Ecto neural progenitor cell (in vitro differentiated cells): ENCODE measurements around the gene TRIM33.
"Not testable (repeated sequence)": the region's sequence is repeated elsewhere in the genome, so short reads cannot be mapped to it uniquely, and the experiment has no call there.

Experiments used
- DNase-seq: peaks from one replicate; pipeline ENCODE4 v3.0.0-alpha.2; 2018; ENCODE audit warnings: low spot score

The TRIM33 gene

DNA sequence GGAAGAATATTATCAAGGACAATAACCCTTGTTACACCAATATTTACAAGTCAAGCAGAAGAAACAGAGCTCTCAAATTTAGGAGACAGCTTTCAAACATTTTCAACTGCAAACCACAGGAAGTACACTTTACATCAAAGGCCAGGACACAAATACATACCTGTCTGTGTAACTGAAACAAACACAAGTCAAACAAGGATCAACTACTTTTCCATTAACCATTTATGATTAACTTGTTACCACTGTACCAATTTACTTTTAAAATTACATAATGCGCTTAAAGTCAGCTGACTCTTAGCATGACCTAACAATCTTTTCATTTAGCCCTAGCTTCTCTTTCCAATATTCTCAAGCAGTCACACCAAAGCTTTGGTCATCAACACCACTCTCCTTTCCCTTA lies 43.5 kb downstream of the TRIM33 start:
- DNase-seq = no peak

DNA sequence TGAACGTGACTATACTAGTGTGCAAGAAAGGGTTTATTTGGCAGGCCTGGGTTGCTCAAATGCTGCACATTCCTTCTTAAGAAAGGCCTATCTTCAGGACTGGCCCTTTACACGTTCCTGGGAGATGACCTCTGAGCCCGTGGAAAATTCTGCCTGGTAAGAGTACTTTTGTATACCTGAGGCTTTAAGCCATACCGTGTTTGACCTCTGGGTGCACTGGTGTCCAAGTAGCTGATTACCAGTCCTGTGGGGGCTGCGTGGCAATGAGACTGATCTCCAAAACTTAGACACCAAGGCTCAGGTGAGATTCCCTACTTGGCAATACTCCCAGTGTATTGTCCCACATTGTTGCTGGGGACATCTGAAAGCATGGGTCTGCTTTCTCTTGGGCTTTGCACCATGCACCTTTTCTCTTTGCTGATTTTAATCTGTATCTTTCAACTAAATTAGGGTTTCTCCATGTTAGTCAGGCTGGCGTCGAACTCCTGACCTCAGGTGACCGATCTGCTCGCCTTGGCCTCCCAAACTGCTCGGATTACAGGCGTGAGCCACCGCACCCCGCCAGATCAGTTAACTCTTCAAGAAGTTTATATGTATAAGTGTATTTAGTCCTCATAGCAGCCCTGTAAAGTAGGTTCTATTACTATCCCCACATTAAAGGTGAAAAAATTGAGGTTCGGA lies 44.5 kb downstream of the TRIM33 start:
- DNase-seq = no peak

DNA sequence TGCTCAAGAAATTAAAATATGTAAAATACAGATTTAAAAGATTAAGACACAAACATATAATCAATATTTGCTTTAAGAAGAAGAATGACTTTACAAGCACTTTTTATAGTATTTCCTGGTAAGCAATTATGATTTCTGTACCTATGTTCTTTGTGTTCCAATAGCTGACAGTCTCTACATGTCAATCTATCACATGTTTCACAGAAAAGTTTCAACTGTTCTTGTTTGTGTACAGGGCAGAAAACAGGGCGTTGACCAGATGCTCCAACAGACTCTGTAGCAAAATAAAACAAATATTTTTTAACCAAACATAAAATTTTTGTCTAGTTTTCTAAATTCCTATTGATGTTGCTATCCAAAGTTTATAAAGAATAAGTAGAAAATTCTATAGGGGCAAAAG lies 48.0 kb downstream of the TRIM33 start:
- no peak for DNase-seq

DNA sequence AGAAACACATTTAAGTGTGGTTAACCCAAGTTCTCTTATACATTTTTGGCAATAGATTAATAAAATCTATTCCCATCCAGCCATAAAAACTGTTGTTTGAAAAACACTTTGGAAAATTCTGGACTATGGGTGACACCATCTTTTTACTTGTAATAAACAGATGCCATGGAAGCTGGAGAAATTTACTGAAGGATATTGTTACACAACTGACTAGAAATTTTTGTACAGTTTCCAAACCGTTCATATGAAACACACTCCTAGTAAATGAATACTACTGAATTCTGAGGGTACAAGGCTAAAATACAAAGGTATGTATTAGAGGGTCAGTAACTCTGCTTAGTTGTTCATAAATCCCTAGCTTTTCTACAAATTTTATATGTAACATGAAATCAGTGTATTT lies 48.7 kb downstream of the TRIM33 start:
- DNase-seq = no peak

DNA sequence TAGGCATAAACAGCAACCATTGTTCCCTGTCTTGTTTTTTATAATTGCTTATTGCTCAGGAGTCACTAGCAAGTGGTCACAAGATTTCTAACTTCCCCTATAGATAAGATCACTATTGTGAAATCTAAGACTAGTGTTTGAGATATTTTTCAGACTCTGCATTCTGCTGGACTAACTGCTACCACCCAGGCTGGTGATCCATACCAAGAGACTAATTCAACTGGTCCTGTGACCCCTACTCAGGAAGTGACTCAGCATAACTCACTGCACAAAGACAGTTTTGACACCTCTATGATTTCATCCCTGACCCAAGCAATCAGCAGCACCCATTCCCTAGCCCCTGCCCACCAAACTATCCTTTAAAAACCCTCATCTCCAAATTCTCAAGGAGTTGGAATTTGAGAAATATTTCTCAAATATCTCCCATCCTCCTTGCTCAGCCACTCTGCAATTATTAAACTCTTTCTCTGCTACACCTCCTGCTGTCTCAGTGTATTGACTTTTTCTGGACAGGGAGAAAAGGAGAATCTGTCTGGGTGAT lies 52.7 kb downstream of the TRIM33 start:
- DNase-seq = no peak

DNA sequence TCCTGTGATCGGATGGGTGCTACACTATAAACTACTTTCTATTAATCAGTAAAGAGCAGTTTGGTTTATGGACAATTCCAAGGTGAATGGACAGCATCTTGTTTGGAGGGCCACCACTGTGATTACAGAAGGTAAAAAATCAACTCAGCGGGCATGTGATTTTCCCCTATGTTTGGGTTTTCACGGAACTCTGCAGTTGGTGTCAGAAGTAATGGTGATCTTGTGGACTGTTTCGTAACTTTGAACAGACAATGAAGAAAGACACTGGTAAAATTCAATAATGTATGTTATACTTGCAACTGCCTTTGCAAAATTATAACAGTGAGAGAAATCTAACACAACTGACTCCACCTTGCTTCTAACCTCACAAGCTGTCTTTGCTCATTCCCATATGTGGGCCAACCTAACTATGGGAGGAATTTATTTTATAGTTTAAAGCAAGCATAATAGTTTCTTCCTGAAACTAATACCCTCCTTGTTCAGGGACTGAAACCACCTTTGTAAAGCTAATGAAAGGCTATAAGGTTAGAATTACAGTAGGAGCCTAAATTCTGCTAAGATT lies 53.2 kb downstream of the TRIM33 start:
- no peak for DNase-seq

DNA sequence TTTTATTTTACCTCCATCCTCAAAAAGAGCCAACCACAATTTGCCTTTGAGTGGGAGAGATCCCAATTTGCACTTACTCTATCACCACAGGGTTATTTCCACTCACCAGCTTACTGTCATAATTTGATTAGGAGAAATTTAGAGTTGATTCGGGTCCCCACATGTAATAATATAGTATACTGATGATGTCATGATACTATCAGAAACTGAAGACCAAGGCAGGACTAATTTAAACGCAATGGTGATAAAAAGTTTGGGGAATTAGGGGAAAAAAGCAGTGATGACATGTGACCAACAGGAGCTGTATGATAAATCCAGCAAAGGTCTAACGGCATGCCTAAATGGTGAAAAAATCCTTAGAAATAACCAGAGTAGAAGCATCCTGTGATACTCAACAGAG lies 54.4 kb downstream of the TRIM33 start:
- DNase-seq = no peak

DNA sequence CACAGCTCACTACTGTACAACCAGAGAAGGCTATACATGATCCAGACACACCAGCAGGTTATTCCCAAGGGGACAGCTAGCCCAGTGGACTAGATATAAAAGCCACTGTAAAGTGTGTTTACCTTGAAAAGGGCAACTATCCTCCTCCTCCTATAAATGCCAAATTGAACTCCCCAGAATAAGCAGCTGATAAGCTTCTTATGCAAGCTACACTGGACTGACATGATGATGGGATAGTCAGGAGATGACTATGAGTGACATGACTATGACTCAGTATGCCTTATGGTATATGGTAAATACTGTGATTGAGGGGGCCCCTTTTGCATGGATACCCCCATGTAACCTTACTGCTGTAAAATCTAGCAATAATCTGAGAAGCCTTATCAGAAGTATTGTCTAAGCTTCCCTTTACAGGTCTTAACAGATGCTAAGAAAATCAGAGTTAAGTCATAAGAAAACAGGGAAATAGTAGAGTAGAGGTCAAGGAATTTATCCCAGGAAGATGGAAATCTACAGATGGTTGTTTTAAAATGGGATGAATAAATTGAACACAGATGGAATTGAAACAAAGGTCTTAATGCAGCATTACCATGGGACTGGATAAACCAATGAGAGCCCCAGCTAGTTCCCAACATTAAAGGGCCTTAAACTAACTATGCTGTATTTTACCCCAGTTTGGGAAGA lies 55.8 kb downstream of the TRIM33 start:
- DNase-seq = no peak

DNA sequence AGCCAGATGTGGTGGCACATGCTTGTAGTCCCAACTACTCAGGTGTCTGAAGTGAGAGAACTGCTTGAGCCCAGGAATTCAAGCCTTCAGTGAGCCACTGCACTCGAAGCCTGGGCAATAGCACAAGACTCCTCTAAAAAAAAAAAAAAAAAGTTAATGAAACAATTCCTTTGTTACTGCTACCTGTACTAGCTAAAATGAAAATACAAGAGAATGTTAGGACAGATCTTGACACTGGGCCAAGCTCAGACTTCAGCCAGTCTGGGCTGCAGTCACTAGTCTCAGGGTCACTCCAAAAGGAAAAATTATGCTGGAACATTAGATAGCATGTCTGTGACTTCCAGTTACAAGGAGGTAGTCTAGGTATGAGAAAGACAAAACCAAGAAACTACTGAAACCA lies 56.5 kb downstream of the TRIM33 start:
- no peak for DNase-seq

DNA sequence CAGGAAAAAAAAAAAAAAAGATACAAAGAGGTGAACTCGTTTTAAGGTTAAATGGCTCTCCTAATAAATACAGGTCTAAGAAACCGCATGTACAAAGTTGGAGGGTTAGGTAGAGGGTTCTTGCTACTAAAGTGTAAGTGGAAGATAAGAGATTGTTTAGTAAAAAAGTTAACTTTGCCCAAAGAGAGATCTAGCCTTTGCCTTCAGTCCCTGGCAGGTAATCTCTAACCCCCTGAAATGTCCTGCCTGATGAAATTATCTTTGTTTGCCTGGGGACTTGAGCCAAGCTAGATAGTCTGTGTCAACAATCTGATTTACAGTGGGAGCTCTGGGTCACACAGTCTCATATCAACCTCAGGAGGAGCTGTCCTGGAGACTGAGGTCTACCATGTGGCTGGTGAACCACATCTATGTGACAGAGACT lies 57.6 kb downstream of the TRIM33 start:
- no peak for DNase-seq

DNA sequence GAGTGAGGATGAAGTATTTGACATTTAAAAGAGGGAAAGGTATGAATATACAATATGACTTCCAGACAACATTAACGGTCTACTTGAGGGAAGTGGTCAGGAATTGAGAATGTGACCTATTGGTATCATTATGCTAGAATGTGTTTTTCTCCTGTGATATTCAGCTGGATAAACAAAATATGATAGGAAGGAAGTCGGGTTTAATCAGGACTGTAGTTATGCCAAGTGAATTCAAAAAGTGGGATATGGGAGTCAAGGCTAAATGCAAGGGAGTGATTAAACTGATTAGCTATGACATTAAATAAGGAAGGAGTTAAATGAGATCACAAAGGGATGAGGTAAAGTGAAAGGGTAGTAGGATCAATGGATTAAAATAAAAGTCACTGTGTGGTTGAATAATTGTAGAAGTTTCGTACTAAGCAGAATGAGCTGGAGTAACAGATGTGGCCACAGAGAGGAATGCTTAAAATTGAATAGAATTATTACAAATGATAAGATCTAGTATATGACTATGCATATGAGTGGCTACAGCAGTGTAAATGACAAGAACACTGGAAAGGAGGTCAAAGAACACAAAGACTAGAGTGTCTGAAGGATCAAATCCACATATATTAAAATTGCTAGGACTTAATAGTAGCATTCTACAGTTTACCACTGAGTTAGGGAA lies 62.5 kb downstream of the TRIM33 start:
- DNase-seq = no peak

DNA sequence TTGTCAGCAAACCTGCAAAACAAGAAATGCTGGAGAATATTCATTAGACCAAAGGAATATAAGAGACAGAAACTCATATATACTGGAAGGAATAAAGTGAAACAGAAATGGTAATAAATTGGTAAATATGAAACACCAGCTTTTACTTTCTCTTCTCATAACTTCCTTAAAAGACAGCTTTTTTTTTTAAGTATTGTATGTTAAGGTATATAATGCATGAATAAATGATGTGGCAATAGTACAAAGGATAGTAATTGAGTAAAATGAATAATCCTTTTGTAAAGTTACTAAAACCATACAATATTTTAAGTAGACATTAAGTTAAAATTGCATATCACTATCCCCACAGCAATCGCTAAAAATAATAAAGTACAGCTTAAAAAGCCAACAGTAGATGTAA lies 64.8 kb downstream of the TRIM33 start:
- no peak for DNase-seq

DNA sequence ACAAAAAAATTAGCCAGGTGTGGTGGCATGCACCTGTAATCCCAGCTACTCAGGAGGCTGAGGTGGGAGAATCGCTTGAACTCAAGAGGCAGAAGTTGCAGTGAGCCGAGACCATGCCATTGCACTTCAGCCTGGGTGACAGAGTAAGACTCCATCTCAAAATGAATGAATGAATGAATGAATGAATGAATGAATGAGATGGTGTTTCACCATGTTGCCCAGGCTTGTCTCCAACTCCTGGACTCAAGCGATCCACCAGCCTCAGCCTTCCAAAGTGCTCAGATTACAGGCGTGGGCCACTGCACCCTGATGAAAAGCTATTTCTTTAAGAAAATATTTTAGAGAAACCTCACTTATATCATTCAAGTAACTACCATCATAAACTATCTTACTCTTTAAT lies 67.8 kb downstream of the TRIM33 start:
- DNase-seq = not testable (repeated sequence)

DNA sequence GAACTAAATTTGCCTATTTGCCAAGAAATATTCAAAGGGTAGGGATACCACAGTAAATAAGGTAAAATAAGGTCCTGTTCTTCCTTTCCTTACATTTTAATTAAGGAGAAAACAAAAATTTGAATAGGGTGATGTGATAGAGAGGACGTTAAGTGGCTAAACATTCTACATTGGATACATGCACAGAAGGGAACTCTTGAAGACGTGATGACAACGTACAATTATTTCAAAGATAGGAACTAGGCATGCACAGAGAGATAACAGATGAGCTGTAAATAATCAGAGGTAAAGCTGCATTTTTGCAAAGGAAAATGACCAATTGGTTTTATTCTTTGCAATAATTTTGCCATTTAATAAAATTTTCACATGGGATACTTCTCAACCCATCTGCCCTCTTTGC lies 69.7 kb downstream of the TRIM33 start:
- no peak for DNase-seq

DNA sequence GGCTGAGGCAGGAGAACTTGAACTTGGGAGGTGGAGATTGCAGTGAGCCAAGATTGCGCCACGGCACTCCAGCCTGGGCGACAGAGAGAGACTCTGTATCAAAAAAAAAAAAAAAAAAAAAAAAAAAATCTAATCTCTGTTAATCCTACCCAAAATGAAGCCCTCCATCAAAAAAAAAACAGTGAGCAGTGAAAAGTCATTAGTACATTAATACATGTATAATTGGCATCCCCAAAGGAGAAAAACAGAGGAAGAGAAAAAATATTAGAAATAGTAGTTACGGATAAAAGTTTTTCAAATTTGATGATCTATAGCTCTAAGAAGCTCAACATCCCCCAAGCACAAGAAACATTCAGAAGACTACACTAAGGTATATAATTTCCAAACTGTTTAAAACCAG lies 71.6 kb downstream of the TRIM33 start:
- DNase-seq = no peak

DNA sequence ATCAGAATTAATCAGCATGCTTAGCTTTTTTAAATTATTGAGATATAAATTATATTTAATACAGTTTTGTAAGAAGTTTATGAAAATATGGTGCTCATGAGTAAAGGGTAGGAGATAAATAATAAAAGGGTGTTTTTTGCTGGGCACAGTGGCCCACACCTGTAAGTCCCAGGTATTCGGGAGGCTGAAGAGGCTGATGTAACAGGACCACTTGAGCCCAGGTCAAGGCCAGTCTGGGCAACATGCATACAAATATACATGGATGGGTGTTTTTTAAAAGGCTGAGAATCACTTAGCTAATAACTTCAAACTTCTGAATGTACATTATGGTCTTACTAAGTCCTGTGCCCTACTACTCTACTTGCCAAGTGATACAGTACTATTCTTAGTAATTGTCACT lies 73.2 kb downstream of the TRIM33 start:
- no peak for DNase-seq

DNA sequence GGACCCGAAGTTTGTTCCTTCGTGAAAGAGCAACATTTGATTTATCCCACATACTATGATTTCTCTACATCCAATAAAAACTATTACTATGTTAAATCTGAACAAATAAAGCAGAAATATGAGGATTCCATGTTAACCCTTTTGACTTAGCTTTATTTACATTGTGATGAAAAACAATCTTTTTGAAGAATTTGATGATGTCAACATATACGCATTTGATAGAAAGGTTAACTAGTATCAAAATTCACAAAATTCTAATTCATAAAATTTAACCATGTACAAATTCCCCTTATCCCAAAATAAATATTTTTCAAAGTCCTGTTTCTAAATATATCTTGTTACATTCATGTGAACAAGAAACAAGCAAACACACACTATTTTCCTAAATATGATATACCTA lies 74.2 kb downstream of the TRIM33 start:
- DNase-seq = no peak

DNA sequence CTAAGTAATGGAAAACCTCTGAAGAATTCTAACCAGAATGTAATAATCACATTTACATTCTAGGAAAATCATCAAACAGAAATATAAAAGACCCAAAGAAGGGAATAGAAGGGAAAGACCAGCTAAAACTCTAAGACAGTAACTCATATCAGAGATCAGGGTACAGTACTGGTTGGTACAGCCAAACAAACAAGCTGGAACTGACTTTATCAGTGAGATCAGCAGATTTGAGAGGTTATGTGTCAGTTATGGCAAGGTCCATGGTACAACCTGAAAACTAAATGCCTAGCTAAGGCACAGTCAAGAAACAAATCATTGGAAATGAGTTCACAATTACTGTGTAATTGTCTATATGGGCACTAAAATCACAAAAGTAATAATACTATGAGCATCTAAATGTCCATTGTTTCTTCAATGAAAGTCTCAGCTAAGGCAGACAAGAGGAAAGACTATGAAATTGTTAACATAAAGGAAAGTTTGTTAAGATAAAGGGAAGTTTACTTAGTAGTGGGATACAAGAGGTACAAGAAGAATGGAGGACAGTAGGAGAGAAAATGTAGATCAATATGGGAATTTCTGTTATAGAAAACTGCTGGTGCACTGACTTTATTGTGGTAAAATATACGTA lies 75.8 kb downstream of the TRIM33 start:
- no peak for DNase-seq

DNA sequence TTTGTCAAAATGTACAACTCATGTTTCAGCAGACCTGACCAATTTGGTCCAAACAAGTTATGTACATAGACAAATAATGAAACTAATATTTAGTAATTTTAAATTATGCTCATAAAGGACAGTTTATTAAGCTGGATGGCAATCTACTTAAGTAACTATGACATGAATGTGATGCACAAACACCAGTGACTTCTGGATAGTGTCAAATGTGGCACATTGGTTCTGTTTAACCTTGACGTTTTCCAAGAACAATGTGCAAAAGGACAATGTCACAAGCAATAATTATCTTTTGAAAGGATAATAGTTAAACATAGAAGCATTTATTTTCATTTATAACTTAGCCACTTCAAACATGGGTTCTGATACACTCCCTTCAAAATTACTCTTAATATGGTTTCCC lies 80.0 kb downstream of the TRIM33 start:
- DNase-seq = no peak

DNA sequence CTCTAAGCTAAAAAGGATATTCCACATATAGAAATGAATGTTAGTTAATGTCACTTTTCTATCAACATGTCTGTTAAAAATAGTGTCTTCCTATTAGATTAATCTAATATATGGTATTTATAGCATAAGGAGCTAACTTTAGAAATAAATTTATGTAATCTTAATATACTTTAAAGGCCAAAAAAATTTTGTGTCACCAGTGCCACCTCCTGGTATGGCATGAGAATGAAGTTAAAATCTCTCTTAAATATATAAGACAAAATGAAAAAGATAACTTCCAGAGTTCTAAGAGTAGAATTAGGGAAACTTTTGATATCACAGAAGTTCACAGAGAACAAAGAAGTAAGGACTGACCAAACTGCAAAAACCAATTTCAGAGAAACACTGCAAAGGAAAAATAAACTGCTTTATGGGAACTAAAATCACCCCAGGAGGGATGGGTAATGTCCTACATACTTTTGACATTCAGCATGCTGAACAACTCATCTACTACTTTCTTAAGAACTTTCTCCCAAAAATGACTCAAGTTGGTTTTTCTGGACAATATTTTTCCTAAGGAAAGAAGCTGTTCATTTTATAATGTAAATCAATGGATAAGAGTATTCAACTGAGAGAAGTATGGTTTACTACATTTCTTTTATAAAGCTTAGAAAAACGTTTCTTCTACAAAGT lies 82.8 kb downstream of the TRIM33 start:
- DNase-seq = no peak

DNA sequence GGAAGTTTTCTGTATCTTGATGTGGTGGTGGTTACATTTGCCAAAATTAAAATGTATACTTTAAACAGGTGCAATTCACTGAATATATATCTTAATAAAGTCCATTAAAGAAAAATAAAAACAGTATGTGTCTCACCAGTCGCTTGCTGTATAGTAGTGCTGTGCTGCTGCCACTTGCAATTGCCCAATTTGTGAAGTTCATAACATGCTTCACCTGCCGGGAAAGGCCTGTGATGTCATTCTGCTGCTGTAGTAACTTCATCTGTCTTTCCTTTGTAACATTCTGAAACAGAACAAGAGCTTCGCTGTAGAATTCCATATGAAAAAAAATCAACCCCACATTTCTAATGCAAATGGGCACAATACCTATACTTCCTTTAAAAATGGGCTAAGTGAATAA lies 83.4 kb downstream of the TRIM33 start:
- DNase-seq = no peak

DNA sequence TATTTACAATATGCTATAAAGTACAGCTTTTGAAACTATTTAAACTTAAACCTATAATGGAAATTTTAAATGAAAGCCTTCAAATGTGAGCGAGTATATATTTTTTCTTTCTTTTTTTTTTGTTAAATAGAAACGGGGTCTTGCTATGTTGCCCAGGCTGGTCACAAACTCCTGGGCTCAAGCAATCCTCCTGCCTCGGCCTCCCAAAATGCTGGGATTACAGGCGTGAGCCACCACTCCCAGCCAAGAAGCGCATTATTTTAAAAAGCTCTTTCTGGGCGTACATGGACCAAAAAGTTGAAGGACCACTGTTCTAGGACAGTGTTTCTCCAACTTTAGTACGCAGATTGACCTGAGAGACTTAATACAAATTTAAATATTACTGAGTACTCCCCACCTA lies 87.5 kb downstream of the TRIM33 start:
- no peak for DNase-seq
